Measurements from ENCODE around the gene C14orf132.

C14orf132 gene

GRCh38 chr14:96090441-96091148 is 51.4 kb downstream of the C14orf132 start:
- Histone ChIP-seq H3K27ac (ENCODE audit: insufficient read depth, low read length, poor library complexity, severe bottlenecking) (no peak overlapping the region), H3K4me1 (ENCODE audit: control insufficient read depth, insufficient read depth, low read length, poor library complexity, severe bottlenecking) (no peaks in the 10 kb centered on the region)

GRCh38 chr14:96091149-96091693 is 52.1 kb downstream of the C14orf132 start:
- DNase-seq: no peak
- peaks cover 1% of the 10 kb centered on the region for H3K27me3 ChIP-seq (replicated peaks; ENCODE audit: control insufficient read depth, insufficient read depth, low read length, poor library complexity, severe bottlenecking)
- H3K4me3 ChIP-seq (ENCODE audit: insufficient read depth, low read depth, low read length, poor library complexity, severe bottlenecking): no peak overlapping the region
- no peaks in the 10 kb centered on the region for H3K9me3 ChIP-seq (ENCODE audit: control insufficient read depth, low read length)
- H3K4me1 ChIP-seq (ENCODE audit: control insufficient read depth, insufficient read depth, low read length, poor library complexity, severe bottlenecking): no peaks in the 10 kb centered on the region
- H3K27ac ChIP-seq (ENCODE audit: insufficient read depth, low read length, poor library complexity, severe bottlenecking): no peak overlapping the region
- no peaks in the 10 kb centered on the region for H3K36me3 ChIP-seq (ENCODE audit: control insufficient read depth, insufficient read depth, low read length)

More at GRCh38 chr14:96090441-96091148, 51.4 kb downstream of the C14orf132 start:
- no peaks in the 10 kb centered on the region for H3K9me3 ChIP-seq (ENCODE audit: control insufficient read depth, low read length)
- H3K4me3 ChIP-seq (ENCODE audit: insufficient read depth, low read depth, low read length, poor library complexity, severe bottlenecking): no peak overlapping the region
- no peaks in the 10 kb centered on the region for H3K36me3 ChIP-seq (ENCODE audit: control insufficient read depth, insufficient read depth, low read length)
- H3K27me3 ChIP-seq (replicated peaks; ENCODE audit: control insufficient read depth, insufficient read depth, low read length, poor library complexity, severe bottlenecking): peaks cover 3% of the 10 kb centered on the region
- DNase-seq: no peak

GRCh38 chr14:96091941-96092411 is 52.8 kb downstream of the C14orf132 start:
- Histone ChIP-seq H3K27me3 (replicated peaks; ENCODE audit: control insufficient read depth, insufficient read depth, low read length, poor library complexity, severe bottlenecking) (no peaks in the 10 kb centered on the region), H3K4me3 (ENCODE audit: insufficient read depth, low read depth, low read length, poor library complexity, severe bottlenecking) (no peak overlapping the region), H3K27ac (ENCODE audit: insufficient read depth, low read length, poor library complexity, severe bottlenecking) (no peak overlapping the region), H3K36me3 (ENCODE audit: control insufficient read depth, insufficient read depth, low read length) (no peaks in the 10 kb centered on the region), H3K9me3 (ENCODE audit: control insufficient read depth, low read length) (no peaks in the 10 kb centered on the region), H3K4me1 (ENCODE audit: control insufficient read depth, insufficient read depth, low read length, poor library complexity, severe bottlenecking) (no peaks in the 10 kb centered on the region)
- DNase-seq: no peak

- Histone ChIP-seq H3K27ac (ENCODE audit: insufficient read depth, low read length, poor library complexity, severe bottlenecking) (no peak overlapping the region), H3K9me3 (ENCODE audit: control insufficient read depth, low read length) (no peaks in the 10 kb centered on the region), H3K36me3 (ENCODE audit: control insufficient read depth, insufficient read depth, low read length) (no peaks in the 10 kb centered on the region), H3K27me3 (replicated peaks; ENCODE audit: control insufficient read depth, insufficient read depth, low read length, poor library complexity, severe bottlenecking) (no peaks in the 10 kb centered on the region), H3K4me1 (ENCODE audit: control insufficient read depth, insufficient read depth, low read length, poor library complexity, severe bottlenecking) (no peaks in the 10 kb centered on the region), H3K4me3 (ENCODE audit: insufficient read depth, low read depth, low read length, poor library complexity, severe bottlenecking) (no peak overlapping the region)
- no peak for DNase-seq
These were observed 53.8 kb downstream of the C14orf132 start for GRCh38 chr14:96092936-96093335.

- Histone ChIP-seq H3K4me3 (ENCODE audit: insufficient read depth, low read depth, low read length, poor library complexity, severe bottlenecking) (no peak overlapping the region), H3K36me3 (ENCODE audit: control insufficient read depth, insufficient read depth, low read length) (no peaks in the 10 kb centered on the region), H3K9me3 (ENCODE audit: control insufficient read depth, low read length) (no peaks in the 10 kb centered on the region), H3K4me1 (ENCODE audit: control insufficient read depth, insufficient read depth, low read length, poor library complexity, severe bottlenecking) (no peaks in the 10 kb centered on the region), H3K27me3 (replicated peaks; ENCODE audit: control insufficient read depth, insufficient read depth, low read length, poor library complexity, severe bottlenecking) (no peaks in the 10 kb centered on the region), H3K27ac (ENCODE audit: insufficient read depth, low read length, poor library complexity, severe bottlenecking) (no peak overlapping the region)
- DNase-seq: no peak
These were observed 55.0 kb downstream of the C14orf132 start for GRCh38 chr14:96094211-96094610.

- H3K27ac ChIP-seq (ENCODE audit: insufficient read depth, low read length, poor library complexity, severe bottlenecking): no peak overlapping the region
- H3K27me3 ChIP-seq (replicated peaks; ENCODE audit: control insufficient read depth, insufficient read depth, low read length, poor library complexity, severe bottlenecking): no peaks in the 10 kb centered on the region
- H3K36me3 ChIP-seq (ENCODE audit: control insufficient read depth, insufficient read depth, low read length): no peaks in the 10 kb centered on the region
- no peaks in the 10 kb centered on the region for H3K9me3 ChIP-seq (ENCODE audit: control insufficient read depth, low read length)
- no peak for DNase-seq
- H3K4me3 ChIP-seq (ENCODE audit: insufficient read depth, low read depth, low read length, poor library complexity, severe bottlenecking): no peak overlapping the region
- no peaks in the 10 kb centered on the region for H3K4me1 ChIP-seq (ENCODE audit: control insufficient read depth, insufficient read depth, low read length, poor library complexity, severe bottlenecking)
These were observed 55.5 kb downstream of the C14orf132 start for GRCh38 chr14:96094656-96095055.

- Histone ChIP-seq H3K27ac (ENCODE audit: insufficient read depth, low read length, poor library complexity, severe bottlenecking) (no peak overlapping the region), H3K36me3 (ENCODE audit: control insufficient read depth, insufficient read depth, low read length) (no peaks in the 10 kb centered on the region), H3K4me3 (ENCODE audit: insufficient read depth, low read depth, low read length, poor library complexity, severe bottlenecking) (no peak overlapping the region), H3K27me3 (replicated peaks; ENCODE audit: control insufficient read depth, insufficient read depth, low read length, poor library complexity, severe bottlenecking) (no peaks in the 10 kb centered on the region), H3K9me3 (ENCODE audit: control insufficient read depth, low read length) (no peaks in the 10 kb centered on the region), H3K4me1 (ENCODE audit: control insufficient read depth, insufficient read depth, low read length, poor library complexity, severe bottlenecking) (no peaks in the 10 kb centered on the region)
- no peak for DNase-seq
These were observed 55.9 kb downstream of the C14orf132 start for GRCh38 chr14:96095058-96095457.

GRCh38 chr14:96095581-96096476 is 56.7 kb downstream of the C14orf132 start:
- H3K9me3 ChIP-seq (ENCODE audit: control insufficient read depth, low read length): no peaks in the 10 kb centered on the region
- H3K4me1 ChIP-seq (ENCODE audit: control insufficient read depth, insufficient read depth, low read length, poor library complexity, severe bottlenecking): no peaks in the 10 kb centered on the region
- H3K27ac ChIP-seq (ENCODE audit: insufficient read depth, low read length, poor library complexity, severe bottlenecking): no peak overlapping the region
- H3K4me3 ChIP-seq (ENCODE audit: insufficient read depth, low read depth, low read length, poor library complexity, severe bottlenecking): no peak overlapping the region
- H3K36me3 ChIP-seq (ENCODE audit: control insufficient read depth, insufficient read depth, low read length): no peaks in the 10 kb centered on the region
- no peak for DNase-seq
- no peaks in the 10 kb centered on the region for H3K27me3 ChIP-seq (replicated peaks; ENCODE audit: control insufficient read depth, insufficient read depth, low read length, poor library complexity, severe bottlenecking)

- no peak overlapping the region for H3K4me3 ChIP-seq (ENCODE audit: insufficient read depth, low read depth, low read length, poor library complexity, severe bottlenecking)
- no peaks in the 10 kb centered on the region for H3K4me1 ChIP-seq (ENCODE audit: control insufficient read depth, insufficient read depth, low read length, poor library complexity, severe bottlenecking)
- no peak overlapping the region for H3K27ac ChIP-seq (ENCODE audit: insufficient read depth, low read length, poor library complexity, severe bottlenecking)
- H3K27me3 ChIP-seq (replicated peaks; ENCODE audit: control insufficient read depth, insufficient read depth, low read length, poor library complexity, severe bottlenecking): no peaks in the 10 kb centered on the region
- H3K36me3 ChIP-seq (ENCODE audit: control insufficient read depth, insufficient read depth, low read length): no peaks in the 10 kb centered on the region
- H3K9me3 ChIP-seq (ENCODE audit: control insufficient read depth, low read length): no peaks in the 10 kb centered on the region
- no peak for DNase-seq
These were observed 57.8 kb downstream of the C14orf132 start for GRCh38 chr14:96096639-96097610.
